HG03097 (cell line): ENCODE data around the gene NLGN3.
A peak's percentile ranks its signal among the peaks of the same experiment; 100 is the strongest.

Source experiments
- ATAC-seq: cut with Tn5 transposase; IDR thresholded peaks from one replicate; pipeline ENCODE4 v1.9.1; 2021; ENCODE audit not compliant: unreplicated experiment, low FRiP score

Gene NLGN3

DNA sequence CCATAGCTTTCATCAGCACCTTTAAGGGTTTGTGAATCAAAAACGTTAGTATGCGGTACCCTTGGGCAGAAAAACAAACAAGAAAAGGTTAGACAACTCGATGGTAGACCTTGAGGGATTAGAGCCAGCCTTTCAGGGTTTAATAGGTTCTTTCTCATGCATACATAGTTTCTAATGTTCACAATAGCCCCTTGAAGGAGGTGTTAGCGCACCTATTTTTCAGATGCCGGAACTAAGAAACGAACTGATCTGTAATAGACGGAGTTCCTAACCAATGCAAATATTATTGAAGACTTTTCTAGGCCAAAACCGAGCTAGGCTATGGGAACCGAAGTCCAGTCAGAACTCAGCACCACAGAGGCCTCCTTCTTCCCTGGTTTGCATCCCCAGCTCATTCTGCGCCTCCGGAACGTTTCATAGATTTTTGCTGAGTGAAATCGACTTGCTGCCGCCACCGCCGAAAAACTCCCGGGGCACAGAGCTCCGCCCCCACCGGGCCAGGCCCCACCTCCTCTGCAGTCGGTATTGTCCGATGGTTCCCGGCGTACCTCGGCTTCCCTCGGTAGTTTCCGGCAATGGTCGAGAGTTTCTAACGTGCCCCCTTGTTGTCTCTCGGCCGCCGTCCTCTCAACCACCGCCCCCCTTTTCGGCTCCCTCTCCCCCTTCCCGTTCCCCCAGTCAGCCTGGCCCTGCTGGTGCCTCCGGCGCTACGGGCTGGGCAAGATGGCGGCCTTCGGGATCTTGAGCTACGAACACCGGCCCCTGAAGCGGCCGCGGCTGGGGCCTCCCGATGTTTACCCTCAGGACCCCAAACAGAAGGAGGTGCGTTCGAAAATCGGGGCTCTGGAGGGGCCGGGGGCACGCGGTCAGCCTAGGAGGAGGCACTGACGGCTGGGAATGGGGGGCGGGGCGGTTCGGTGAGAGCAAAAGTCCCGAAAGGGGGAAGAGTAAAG is 26.3 kb upstream of the NLGN3 start, which contains the start of gene MED12:
Gene MED12 (plus strand): TSS at position 565 of the 953 bp plus-strand sequence. CDS start 159 bp downstream, at position 724.
- ATAC-seq: peak; percentile 78

- no peak for ATAC-seq
Measured at GRCh38 chrX:71118985-71119535, 25.6 kb upstream of the NLGN3 start.

GRCh38 chrX:71128166-71128833 is 16.3 kb upstream of the NLGN3 start:
- no peak for ATAC-seq

- peak; percentile 64 for ATAC-seq
Measured at GRCh38 chrX:71128915-71129765, 15.5 kb upstream of the NLGN3 start.

GRCh38 chrX:71131510-71131909 is 13.1 kb upstream of the NLGN3 start:
- ATAC-seq: no peak

- no peak for ATAC-seq
Measured at GRCh38 chrX:71140440-71140839, 4.2 kb upstream of the NLGN3 start.

- ATAC-seq: no peak
Measured at GRCh38 chrX:71143508-71143907, 1.1 kb upstream of the NLGN3 start.

DNA sequence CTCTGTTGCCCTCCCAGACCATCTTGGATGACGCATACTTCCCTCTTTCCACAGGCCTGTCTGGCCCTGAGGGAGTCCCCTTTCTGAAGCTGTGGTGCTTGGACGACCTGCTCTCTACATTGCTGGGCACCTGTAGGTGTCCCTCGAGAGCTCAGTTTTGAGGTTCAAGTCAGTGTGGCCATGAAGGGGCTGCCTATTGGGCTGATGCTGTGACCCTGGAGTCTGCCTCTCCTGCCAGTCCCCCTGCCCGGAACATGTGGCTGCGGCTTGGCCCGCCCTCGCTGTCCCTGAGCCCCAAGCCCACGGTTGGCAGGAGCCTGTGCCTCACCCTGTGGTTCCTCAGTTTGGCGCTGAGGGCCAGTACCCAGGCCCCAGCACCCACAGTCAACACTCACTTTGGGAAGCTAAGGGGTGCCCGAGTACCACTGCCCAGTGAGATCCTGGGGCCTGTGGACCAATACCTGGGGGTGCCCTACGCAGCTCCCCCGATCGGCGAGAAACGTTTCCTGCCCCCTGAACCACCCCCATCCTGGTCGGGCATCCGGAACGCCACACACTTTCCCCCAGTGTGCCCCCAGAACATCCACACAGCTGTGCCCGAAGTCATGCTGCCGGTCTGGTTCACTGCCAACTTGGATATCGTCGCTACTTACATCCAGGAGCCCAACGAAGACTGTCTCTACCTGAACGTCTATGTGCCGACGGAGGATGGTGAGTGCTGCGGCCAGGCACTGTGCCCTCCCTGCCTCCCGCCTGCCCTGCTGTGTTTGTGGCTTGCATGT is 3.0 kb downstream of the NLGN3 start:
- no peak for ATAC-seq

DNA sequence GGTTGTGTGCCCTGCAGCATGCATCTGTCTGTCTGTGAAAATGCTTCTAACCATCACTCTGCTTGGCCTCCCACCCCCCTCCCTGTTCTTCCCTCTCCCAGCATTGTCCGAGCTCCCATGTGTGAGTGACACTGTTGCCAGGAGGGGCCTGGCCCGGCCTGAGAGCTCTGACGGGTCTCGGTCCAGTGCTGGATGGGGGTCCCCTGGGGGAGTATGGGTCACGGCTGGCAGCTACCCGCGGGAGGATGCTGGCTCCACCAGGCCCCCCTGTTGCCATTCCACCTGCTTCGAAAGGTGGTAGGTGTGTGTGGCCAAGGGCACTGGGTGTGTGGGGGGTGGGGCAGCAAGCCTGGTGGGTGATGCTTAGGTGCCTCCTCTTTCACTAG is 3.6 kb downstream of the NLGN3 start:
- ATAC-seq: no peak

DNA sequence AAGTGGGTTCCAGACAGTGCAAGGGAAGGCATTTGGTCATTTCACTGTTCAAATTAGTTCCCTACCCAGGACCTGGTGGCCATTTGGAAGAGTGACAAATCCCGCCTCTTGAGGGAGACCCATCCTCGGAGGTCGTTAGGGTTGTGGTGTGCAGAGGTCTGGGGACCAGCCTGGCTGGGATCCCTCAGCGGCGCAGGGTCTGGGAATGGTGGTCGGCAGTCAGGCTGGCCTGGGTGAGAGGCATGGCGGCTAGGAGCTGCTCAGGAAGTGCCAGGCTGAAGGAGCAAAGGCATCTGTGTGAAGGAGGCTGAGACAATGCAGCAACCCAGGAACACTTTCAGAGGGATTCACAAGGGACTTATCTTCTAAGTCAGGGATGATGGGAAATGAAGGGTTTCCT is 6.7 kb downstream of the NLGN3 start:
- ATAC-seq: no peak

- no peak for ATAC-seq
Measured at GRCh38 chrX:71154196-71154595, 9.6 kb downstream of the NLGN3 start.

DNA sequence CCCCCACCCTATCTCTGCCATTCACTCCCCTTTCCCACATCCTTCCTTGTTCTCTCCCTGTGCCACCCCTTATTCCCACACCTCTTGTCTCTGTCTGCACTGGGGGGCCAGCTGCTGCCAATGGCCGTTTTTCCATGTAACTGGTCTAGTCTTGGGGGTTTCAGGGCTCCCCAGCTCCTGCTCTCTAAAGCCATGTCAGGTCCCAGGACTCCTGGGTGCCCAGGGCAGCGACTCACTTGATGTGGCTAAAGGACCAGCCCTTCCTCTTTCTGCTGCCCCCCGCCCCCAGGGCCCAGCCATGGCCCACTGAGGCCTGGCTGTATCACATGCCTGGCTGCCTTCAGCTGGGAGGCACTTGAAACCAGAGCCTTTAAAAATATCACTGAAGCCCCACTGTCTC is 10.0 kb downstream of the NLGN3 start:
- no peak for ATAC-seq

DNA sequence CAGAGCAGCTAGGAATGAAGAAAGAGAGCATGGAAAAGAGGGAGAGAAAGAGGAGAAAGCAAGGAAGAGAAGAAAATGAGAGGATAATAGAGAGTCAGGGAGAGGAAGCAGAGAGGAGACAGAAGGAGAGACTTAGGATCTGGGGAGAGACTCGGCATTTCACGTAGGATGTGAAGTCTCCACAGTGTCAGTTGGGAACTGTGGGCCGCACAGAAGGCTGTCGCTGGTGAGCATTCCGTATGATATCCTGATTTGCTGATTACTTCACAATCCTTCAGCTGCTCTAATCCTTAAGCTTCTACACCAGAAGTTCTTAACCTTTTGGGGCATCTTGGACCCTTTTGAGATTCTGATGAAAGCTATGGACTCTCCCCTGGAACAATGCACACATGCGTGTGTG is 14.0 kb downstream of the NLGN3 start:
- ATAC-seq: no peak

DNA sequence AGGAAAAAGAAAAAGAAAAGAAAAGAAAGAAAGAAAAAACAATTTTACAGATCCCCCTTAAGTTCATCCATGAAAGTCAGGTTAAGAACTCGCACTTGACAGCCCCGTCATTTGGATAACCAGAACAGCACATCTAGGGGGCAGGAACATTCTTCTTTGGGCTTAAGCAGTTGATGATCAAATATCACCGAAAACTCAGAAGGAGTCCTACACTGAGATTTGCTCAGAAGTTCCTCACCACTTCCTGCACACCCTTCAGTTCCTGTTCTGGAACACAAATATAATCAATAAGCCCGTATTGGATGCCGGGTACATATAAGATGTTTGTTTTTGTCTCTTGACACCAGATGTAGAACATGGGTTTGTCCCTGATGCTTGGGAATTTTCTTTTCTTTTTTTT is 14.7 kb downstream of the NLGN3 start:
- ATAC-seq: no peak

DNA sequence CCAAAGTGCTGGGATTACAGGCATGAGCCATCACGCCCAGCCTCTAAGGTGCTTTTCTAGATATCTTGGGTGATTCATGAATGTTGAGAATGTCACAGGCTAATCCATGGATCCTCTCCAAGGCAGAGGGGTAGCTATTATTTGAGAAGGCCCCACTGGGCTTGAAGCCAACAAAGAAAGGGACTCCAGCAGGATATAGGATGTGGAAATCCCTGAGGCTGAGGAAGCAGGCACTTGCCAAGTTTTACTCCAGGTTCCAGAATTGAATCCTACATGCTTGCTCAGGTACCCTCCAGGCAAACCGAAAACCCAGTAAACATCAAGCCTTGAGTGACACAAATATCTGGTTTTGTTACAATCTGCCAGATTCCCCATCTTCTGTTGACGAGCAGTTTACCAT is 15.8 kb downstream of the NLGN3 start:
- no peak for ATAC-seq

DNA sequence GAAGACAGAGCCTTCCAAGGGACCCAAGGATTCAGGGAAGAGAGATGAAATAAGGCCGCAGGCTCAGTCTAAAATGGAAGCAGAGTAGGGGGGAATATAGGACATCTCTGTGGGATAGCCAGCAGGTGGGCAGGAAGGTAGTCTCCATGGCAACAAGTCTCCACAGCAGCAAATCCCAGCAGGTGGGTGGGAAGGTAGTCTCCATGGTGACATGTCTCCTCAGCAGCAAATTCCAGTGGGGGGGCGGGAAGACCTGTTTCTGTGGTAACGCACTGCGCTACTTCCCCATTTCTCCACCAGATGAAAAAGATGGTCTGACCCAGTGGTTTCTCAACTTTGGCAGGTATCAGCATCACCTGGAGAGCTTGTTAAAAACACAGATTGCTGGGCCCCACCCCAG is 18.3 kb downstream of the NLGN3 start:
- no peak for ATAC-seq

- ATAC-seq: no peak
Measured at GRCh38 chrX:71164071-71164470, 19.4 kb downstream of the NLGN3 start.

GRCh38 chrX:71166461-71166860 is 21.8 kb downstream of the NLGN3 start:
- no peak for ATAC-seq

DNA sequence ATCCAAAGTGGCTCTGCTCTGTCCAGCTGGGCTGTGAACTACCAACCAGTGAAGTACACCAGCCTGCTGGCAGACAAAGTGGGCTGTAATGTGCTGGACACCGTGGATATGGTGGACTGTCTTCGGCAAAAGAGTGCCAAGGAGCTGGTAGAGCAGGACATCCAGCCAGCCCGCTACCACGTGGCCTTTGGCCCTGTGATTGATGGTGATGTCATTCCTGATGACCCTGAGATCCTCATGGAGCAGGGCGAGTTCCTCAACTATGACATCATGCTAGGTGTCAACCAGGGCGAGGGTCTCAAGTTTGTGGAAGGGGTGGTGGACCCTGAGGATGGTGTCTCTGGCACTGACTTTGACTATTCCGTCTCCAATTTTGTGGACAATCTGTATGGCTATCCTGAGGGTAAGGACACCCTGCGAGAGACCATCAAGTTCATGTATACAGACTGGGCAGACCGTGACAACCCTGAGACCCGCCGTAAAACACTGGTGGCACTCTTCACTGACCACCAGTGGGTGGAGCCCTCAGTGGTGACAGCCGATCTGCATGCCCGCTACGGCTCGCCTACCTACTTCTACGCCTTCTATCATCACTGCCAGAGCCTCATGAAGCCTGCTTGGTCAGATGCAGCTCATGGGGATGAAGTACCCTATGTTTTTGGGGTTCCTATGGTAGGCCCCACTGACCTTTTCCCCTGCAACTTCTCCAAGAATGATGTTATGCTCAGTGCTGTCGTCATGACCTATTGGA is 22.6 kb downstream of the NLGN3 start:
- no peak for ATAC-seq
